Stimulated activated CD8-positive, alpha-beta memory T cell treated with anti-CD3 and anti-CD28 coated beads, Interleukin-2, amount 100 ng/mL, for 48 hours (primary cell): ENCODE results near the gene SSU72.
"Not testable (repeated sequence)": the region's sequence is repeated elsewhere in the genome, so short reads cannot be mapped to it uniquely, and the experiment has no call there.

Experiments
- DNase-seq, 2 donors: peaks; one replicate each; pipeline ENCODE4 v3.0.0-alpha.2; 2020; ENCODE audit warnings: low read depth in 2 of 2

Gene SSU72

GRCh38 chr1:1505366-1505798, 69.3 kb downstream of the SSU72 start:
- DNase-seq: not testable (repeated sequence)

GRCh38 chr1:1504777-1505365, 69.8 kb downstream of the SSU72 start:
- DNase-seq: peak; percentile 31 to 64

GRCh38 chr1:1495461-1495975, 79.1 kb downstream of the SSU72 start:
- DNase-seq: not testable (repeated sequence)

GRCh38 chr1:1494311-1494710, 80.4 kb downstream of the SSU72 start:
- not testable (repeated sequence) for DNase-seq
